HG02852 (cell line): ENCODE measurements around the gene NAA16.

ENCODE experiments used
- ATAC-seq: cut with Tn5 transposase; IDR thresholded peaks from one replicate; pipeline ENCODE4 v1.9.1; 2021; ENCODE audit warnings: mild to moderate bottlenecking, moderate library complexity; ENCODE audit not compliant: unreplicated experiment

Gene NAA16

DNA sequence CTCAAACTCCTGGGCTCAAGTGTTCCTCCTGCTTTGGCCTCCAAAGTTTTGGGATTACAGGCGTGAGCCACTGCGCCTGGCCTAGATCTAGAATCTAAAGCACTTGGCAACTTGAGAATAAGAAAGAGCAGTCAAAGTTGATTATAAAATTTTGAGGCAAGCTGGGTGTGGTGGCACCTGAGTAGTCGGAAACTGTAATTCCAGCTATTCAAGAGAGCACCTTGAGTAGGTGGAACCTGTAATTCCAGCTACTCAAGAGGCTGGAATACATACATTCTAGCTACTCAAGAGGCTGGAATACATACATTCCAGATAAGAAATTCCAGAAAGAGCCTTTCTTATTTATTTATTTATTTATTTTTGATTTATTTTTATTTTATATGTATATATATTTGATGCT is 8.3 kb upstream of the NAA16 start:
- no peak for ATAC-seq

DNA sequence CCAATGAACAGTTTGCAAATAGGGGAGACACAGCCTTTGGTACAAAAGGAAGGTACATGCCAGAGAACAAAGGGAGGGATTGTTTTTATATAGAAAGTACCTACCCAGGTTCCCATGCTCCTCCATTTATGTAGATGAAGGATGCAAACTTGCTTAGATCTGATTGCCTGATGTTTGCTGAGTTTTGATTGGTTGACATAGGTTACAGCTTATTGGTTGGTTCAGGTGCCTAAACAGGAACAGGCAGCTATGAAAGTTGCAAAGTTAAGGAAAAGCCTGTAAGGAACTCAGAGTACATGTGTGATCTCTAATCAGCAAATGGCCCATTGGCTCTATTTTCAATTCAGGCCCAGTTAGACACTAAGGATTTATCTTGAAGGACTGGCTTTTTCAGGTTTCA is 6.5 kb upstream of the NAA16 start:
- no peak for ATAC-seq

DNA sequence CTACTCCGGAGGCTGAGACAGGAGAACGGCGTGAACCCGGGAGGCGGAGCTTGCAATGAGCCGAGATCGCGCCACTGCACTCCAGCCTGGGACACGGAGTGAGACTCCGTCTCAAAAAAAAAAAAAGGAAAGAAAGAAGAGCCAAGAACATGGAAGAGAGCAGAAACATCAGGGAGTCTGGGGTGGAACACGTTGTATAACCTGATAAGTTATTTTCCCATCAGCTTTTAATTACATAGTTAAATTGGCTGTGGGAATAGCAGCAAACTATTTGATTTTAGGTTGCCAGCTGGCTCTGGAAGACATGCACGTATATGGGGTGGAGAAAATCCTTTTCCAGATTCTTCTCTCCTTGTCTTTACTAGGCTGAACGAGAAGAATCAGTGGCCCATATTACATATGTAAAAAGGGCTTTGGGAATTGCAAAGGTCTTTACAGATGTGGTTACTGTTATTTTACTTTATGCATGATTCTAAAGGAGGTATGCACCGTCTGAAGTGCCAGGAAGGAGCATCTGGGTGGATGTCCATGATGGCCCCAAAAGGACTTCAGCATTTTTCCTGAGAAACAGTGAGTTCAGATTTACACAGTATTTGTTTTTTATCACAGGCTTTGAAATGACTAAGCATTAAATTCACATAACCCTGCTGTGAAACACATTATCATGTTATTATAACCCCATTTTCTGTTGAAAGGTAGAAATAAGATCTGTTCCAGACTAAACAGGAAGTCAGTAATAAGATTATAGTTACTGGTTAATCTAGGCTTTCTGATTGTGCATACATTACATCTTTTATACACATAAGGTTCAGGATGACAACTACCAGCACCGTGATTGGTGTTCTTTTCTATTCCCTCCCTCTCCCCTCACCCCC is 4.6 kb upstream of the NAA16 start:
- ATAC-seq: no peak

DNA sequence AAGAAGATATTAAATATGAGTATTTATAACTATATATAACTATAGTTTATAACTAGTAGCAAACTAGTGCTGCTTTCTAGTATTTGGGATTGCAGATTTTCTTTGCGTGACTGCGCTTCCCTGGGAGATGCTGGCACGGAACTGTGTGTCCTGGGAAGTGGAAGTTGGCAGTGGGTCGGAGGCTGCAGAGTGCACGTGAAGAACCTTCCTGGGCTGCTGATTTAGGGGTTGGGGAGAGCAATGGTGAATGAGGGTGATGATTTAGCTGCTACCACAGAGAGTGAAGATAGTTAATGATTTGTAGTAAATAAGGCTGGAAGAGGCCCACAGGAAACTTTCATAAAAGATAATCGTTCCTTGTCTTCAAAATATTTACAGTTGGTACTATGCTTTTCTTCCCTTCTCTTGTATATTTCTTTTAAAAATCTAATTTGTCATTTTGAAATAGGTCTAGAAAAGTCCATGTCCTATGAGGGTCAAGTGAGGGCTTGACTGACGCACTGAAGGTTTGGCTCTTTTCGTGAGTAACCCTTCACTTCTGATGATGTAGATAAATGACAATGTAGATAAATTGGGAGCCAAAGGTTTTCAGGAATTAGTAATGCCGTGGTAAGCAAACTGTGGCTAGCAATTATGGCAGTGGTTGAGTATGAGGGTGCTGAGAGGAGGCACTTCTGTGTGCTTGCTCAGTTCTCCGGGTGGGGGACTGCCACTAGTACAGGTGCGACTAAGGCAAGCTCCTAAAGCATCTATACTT is 3.0 kb upstream of the NAA16 start:
- no peak for ATAC-seq

DNA sequence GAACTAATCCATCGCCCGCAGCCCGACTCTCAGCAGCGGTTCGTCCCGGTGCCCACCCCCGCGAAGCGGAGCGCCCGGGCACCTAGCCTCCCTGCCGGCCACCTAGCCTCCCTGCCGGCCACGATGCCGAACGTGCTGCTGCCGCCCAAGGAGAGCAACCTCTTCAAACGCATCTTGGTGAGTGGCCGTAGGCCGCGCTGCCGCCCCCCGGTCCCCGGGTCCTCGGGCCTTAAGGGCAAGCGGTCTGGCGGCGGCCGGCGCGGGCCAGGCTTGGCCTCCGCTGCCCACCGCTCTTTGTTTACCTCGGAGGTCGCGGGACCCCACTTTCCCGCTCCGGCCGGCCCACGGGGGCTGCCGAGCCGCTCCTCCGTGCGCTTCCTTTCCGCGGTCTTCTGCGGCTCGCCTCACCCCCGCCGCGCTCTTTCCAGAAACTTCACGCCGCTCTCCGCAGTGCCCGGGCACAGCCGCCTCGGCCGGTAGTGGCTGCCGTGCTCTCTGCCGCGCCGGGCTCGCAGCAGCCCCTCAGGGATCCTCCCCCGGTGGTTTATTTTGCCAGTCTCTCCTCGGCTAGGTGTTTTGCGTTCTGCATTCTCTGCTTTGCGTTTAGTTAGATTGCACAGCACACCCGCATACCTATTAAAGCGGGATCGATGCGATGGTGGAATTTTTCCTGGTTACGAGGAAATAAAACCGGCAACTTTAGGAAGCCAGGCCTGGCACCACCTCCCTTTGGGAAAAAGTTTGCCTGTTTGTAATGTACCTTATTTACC is 524 bp downstream of the NAA16 start:
- ATAC-seq: peak; percentile 58

DNA sequence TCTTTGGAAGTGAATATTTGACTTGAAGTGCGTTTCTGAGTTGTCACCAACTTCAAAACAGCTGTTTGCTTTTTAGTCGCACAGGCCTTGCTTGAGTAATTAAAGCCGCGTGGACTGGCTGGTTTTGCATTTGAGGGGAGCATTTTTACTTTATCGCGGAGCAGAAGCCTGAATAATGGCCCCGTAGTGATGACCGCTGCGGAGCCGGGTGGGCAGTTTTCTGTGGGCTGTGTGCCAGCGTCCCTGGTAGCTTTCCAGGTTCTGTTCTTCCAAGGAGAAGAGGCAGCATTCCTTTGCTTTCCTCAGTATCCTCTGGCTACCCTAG is 1.1 kb downstream of the NAA16 start:
- ATAC-seq: peak; percentile 21

DNA sequence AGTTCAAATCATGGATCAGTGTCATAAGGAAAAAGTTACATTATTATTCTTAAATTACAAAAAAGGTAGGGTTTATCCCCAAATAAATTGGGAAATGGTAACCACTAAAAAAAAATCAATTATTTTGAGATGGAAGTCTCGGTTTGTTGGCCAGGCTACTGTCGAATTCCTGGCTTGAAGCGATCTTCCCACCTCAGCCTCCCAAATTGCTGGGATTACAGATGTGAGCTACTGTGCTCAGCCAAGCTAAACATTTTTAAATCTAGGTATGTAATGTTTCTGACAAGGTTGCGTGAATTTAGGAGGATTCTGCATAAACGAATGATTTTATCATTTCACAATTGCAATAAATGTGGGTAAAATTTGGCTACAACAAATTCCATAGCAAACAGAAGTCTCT is 2.0 kb downstream of the NAA16 start:
- ATAC-seq: no peak

DNA sequence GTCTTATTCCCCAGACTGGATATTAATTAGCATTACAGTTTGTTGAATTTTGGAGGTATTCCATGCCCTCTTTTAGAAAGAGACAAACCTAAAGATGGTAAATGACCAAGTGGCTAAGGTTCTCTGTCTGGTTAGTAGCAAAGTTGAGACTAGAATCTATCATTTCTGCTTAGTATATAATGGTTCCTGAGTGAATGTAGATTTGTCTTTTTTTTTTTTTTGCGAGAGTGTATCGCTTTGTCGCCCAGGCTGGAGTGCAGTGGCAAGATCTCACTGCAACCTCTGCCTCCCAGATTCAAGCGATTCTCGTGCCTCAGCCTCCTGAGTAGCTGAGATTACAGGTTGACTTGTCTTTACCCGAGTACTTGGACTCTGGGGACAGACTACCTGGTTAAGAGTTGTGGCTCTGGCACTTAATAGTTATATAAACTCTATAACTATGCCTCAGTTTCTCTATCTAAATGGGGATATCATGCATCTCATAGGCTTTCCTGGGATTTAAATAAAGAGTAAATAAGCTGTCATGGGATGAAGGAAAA is 2.7 kb downstream of the NAA16 start:
- ATAC-seq: no peak

DNA sequence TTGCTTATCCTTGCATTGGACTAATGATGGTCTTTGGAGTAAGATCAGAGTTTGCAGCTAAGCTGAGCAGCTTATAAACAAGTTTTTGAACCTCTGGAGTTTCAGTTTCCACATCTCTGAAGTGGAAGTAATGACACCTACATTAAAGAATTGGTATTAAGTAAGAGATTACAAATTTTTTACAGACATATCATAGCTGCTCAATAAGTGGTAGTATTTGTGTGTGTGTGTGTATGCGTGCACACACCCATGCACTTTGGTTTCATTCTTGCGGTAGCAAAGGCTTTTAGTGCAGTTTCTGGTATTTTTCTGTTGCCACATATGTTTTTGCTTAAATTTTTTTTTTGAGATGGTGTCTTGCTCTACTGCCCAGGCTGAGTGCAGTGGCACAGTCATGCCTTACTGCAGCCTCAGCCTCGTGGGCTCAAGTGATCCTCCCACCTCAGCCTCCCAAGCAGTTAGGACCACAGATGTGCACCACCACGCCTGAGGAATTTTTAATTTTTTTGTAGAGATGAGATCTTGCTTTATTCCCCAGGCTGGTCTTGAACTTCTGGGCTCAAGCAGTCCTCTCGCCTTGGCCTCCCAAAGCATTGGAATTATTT is 4.5 kb downstream of the NAA16 start:
- ATAC-seq: no peak

DNA sequence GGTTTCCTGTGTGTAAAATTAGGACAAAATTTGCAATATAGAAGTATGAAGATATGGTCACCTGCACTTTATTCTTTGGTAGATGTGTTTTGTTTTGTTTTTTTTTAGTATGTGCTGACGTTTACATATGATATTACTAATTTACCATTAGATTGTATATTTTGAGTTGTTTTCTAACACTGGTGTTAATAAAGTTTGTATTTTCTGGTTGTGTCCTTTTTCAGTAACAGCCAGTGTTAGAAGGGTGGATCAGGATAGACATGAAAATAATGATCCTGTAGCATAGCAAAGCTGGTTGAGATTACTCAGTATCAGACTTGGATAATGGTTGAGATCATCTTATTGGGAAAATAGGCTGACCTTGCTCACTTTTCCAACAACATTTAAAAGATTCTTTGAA is 6.2 kb downstream of the NAA16 start:
- ATAC-seq: no peak

DNA sequence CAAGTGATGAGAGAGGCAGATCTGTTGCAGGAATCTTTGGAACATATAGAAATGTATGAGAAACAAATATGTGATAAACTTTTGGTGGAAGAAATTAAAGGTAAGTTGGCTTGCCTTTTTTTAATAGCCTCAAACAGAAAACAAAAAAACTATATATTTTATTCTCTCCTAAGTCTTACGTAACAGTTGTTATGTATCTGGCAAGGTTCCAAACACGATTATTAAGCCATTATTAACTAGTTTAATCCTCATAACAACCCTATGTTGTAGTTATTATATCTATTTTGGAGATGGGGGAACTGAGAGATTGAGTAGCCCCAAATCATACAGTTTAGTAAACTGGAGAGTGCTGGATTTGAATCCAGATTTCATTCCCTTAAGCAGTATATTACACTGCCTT is 14.7 kb downstream of the NAA16 start:
- ATAC-seq: no peak

DNA sequence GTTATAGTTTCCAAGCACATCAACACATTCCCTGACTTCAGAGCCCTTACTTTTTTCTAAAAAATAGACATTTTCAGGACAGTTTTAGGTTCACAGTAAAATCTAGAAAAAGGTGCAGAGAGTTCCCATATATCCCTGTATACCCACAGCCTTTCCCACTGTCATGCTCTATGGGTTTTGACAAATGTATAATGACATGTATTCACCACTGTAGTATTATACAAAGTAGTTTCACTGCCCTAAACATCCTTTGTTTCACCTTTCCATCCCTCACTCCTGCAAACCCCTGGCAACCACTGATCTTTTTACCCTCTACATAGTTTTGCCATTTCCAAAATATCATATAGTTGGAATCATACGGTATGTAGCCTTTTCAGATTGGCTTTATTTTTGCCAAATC is 15.6 kb downstream of the NAA16 start:
- ATAC-seq: no peak

DNA sequence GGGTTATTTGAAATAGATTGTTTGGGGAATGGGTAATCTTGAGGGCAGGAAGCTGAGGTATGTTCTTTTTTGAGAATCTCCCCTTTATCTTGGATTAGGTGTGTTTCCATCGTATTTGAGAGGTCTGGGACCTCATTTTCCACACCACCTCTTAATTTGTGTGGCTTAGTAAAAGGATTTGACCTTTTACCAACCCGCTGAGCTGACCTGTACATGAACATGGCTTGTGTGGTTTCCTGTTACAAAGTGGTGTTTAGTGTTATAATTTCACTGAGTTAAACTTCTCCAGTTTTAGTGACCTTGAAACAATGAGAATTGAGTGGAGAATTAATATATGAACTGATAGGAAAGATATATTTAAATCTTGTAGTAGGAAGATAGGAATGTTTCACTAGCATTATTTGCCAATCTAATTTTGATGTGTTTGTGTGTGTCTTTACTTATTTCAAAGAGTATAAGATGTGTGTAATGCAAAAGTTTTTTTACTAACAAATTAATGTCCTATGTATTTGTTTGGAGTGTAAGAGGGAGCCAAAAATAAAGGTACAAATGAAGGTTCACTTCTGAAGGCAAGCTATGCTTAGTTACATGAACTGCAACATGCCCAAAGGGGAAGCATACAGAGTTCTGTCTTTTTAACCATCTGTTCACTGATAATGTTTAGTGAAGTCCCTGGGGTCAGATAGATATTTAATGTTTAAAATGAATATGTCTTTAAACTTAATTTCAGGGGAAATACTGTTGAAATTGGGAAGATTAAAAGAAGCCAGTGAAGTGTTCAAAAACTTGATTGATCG is 17.1 kb downstream of the NAA16 start:
- ATAC-seq: no peak

DNA sequence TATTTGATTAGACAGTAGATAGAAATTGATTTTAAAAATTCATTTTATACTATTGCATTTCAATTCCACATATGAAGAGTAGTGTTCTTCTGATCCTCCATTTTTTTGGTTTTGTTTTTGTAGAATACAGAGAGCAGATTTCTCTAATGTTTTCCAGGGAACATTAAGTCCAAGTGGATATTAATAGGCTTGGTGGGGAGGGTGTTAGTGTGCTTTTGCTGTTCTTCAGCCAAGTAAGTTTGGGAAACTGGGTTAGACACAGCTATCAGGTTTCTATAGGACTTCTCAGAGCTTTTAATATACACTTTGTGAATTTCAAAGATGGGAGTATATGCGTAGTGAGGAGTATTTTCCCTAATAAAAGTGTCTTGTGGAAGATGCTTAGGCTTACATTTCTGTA is 21.8 kb downstream of the NAA16 start:
- no peak for ATAC-seq

DNA sequence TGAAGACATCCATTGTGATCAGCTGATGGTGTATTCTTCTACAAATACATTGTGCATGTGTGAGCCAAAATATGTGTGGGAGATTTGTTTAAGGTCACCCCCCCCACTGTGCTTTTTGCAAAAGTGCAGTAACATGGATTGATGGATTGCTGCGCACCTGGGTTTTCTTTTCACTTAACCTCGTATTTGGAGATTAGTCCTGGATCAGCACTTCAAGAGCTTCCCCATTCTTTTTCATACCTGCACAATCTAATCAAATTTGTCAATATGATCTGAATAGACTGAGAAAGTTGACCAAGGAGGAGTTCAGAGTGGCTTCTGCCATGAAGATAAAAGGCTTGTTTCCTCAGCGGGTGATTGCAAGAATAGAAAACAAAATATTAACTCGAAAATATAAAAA is 23.7 kb downstream of the NAA16 start:
- no peak for ATAC-seq

DNA sequence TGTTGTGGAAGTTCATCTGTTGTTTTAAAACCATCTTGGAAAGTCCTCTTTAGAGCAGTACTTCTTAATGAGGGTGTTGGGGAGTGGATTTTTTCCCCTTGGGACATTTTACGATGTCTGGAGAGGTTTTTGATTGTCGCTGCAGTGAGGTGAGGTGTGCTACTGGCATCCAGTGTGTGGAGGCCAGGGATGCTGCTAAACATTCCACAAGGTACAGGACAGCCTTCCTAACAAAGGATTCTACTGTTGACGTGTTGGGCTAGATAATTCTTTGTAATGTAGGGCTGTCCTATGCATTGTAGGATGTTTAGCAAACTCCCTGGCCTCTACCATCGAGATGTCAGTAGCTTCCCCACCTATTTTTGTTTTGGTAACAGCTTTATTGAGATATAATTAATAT is 33.3 kb downstream of the NAA16 start:
- no peak for ATAC-seq

DNA sequence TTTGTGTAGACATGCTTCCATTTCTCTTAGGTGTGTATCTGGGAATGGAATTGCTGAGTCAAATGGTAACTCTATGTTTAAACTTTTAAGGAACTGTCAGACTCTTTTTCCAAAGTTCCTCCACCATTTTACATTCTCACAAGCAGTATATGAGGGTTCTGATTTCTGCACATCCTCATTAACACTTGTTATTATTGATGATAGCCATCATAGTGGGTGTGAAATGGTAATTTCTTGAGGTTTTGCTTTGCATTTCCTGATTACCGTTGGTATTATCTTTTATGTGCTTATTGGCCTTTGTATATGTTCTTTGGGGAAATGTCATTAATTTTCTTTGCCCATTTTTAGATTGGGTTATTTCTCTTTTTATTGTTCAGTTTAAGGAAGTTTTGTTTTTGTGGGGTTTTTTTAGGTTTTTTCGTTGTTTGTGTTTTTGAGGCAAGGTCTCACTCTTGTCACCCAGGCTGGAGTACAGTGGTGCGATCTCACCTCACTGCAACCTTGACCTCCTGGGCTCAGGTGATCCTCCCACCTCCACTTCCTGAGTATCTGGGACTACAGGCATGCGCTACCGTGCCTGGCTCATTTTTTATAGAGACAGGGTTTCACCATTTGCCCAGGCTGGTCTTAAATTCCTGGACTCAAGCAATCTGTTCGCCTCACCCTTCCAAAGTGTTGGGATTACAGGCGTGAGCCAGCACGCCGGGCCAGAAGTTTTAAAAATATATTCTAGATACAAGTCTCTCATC is 34.3 kb downstream of the NAA16 start:
- ATAC-seq: no peak

DNA sequence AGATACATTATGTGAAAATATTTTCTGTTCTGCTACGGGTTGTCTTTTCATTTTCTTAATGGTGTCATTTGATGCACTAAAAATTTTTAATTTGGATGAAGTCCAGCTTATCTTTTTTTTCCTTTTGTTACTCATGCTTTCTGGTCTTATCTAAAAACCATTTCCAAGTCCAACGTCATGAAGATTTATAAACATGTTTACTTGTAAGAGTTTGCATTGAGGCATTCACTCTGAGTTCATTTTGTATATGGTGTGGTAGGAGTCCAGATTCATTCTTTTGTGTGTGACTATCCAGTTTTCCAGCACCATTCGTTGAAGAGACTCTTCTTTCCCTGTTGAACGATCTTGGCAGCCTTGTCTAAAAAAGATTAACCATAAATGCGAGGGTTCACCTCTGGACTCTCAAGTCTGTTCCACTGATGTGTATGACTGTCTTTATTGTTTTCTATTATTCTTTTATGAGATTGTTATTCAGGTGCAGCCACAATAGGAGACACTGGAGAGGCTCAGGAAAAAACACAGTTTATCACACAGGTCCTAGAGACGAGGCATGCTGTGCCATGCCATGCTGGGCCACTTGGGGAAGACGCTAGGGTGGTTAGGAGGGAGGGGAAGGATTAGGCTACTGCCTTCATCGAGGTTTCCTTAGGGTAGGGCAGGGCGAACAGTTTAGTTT is 35.0 kb downstream of the NAA16 start:
- no peak for ATAC-seq
